Activated CD8-positive, alpha-beta memory T cell treated with anti-CD3 and anti-CD28 coated beads for 48 hours (primary cell): ENCODE measurements around the gene VPS36.
"Not testable (repeated sequence)": the region's sequence is repeated elsewhere in the genome, so short reads cannot be mapped to it uniquely, and the experiment has no call there.

ENCODE experiments used
- DNase-seq, 3 experiments: peaks; one replicate each; pipeline ENCODE4 v3.0.0-alpha.2; 2020; ENCODE audit warnings: low read depth in 2 of 3, low spot score in 2 of 3

VPS36 gene

GRCh38 chr13:52446265-52446664, 4.2 kb downstream of the VPS36 start:
- DNase-seq, result no peak

GRCh38 chr13:52432456-52432855, 18.0 kb downstream of the VPS36 start:
- DNase-seq, result no peak

- no peak for DNase-seq
These were observed 22.1 kb downstream of the VPS36 start for GRCh38 chr13:52428295-52428694.

- no peak for DNase-seq
These were observed 29.2 kb downstream of the VPS36 start for GRCh38 chr13:52421216-52421615.

- DNase-seq, result no peak
These were observed 31.4 kb downstream of the VPS36 start for GRCh38 chr13:52419080-52419479.

- no peak for DNase-seq
These were observed 35.5 kb downstream of the VPS36 start for GRCh38 chr13:52414963-52415362.

GRCh38 chr13:52414051-52414450, 36.4 kb downstream of the VPS36 start:
- no peak for DNase-seq

- DNase-seq, result no peak
These were observed 38.3 kb downstream of the VPS36 start for GRCh38 chr13:52412128-52412527.

GRCh38 chr13:52411629-52412028, 38.8 kb downstream of the VPS36 start:
- DNase-seq, result no peak

GRCh38 chr13:52408071-52408658, 42.3 kb downstream of the VPS36 start:
- DNase-seq, result not testable (repeated sequence)

GRCh38 chr13:52407436-52407835, 43.0 kb downstream of the VPS36 start:
- not testable (repeated sequence) for DNase-seq

GRCh38 chr13:52406629-52407028, 43.8 kb downstream of the VPS36 start:
- DNase-seq, result no peak

- DNase-seq, result peak in 1 of 3 experiments; percentile 1
These were observed 44.5 kb downstream of the VPS36 start, which contains the start of gene THSD1 for GRCh38 chr13:52405767-52406494. Gene THSD1 (minus strand): TSS chr13:52406172. CDS start chr13:52402600, 3,572 bp downstream.

GRCh38 chr13:52405369-52405766, 45.1 kb downstream of the VPS36 start:
- DNase-seq, result no peak

- DNase-seq, result no peak
These were observed 50.7 kb downstream of the VPS36 start for GRCh38 chr13:52399708-52400107.

GRCh38 chr13:52399046-52399445, 51.4 kb downstream of the VPS36 start:
- DNase-seq, result no peak

- no peak for DNase-seq
These were observed 54.7 kb downstream of the VPS36 start for GRCh38 chr13:52395704-52396103.

GRCh38 chr13:52394586-52394985, 55.8 kb downstream of the VPS36 start:
- DNase-seq, result no peak

- no peak for DNase-seq
These were observed 56.7 kb downstream of the VPS36 start for GRCh38 chr13:52393572-52394357.

- DNase-seq, result no peak
These were observed 62.7 kb downstream of the VPS36 start for GRCh38 chr13:52387721-52388120.

GRCh38 chr13:52385870-52386269, 64.6 kb downstream of the VPS36 start:
- DNase-seq, result no peak

GRCh38 chr13:52383366-52383765, 67.1 kb downstream of the VPS36 start:
- no peak for DNase-seq
